Upper lobe of left lung (tissue), 6 donors: ENCODE measurements around the gene BRIX1. TPM values are rescaled to one million over a fixed set of nuclear protein-coding genes. Genes with fewer than 3 reads are reported as not detected.

Source experiments
- ATAC-seq, 2 donors: fragments of 200-7000 bp; cut with Tn5 transposase; one replicate each; pipeline ENCODE4 v1.9.1; 2022; ENCODE audit warnings: mild to moderate bottlenecking in 2 of 2, moderate library complexity in 2 of 2; ENCODE audit not compliant: low FRiP score in 2 of 2
- DNase-seq, 2 donors: peaks; one replicate each; pipeline ENCODE4 v3.0.0-alpha.2; 2019 to 2020
- H3K27ac ChIP-seq, 4 donors: fragments of 200-600 bp; sonication (generic); one replicate each; pipeline ENCODE4 v1.5.1; 2016 to 2019
- H3K27me3 ChIP-seq, 4 donors: fragments of 200-600 bp; sonication (generic); one replicate each; pipeline ENCODE4 v1.5.1; 2017 to 2019
- H3K36me3 ChIP-seq, 4 donors: fragments of 200-600 bp; sonication (generic); one replicate each; pipeline ENCODE4 v1.5.1; 2016 to 2019
- H3K4me1 ChIP-seq, 4 donors: fragments of 200-600 bp; sonication (generic); one replicate each; pipeline ENCODE4 v1.5.1; 2018 to 2019
- H3K4me3 ChIP-seq, 4 donors: fragments of 200-600 bp; sonication (generic); one replicate each; pipeline ENCODE4 v1.5.1; 2017 to 2019; ENCODE audit warnings: mild to moderate bottlenecking in 2 of 4, moderate library complexity in 1 of 4
- H3K9me3 ChIP-seq, 4 donors: fragments of 200-600 bp; sonication (generic); one replicate each; pipeline ENCODE4 v1.5.1; 2018 to 2019
- EP300 ChIP-seq, 4 donors: sonication (generic); formaldehyde crosslinking; IDR thresholded peaks; one replicate each; pipeline ENCODE4 v1.5.1; 2017; ENCODE audit warnings: antibody characterized with exemption in 4 of 4, control low read depth in 2 of 4
- POLR2A ChIP-seq, 4 donors: fragments of 450-650 bp; IDR thresholded peaks; one replicate each; pipeline ENCODE4 v1.5.1; 2016 to 2017; ENCODE audit warnings: antibody characterized with exemption in 4 of 4, mild to moderate bottlenecking in 2 of 4
- POLR2AphosphoS5 ChIP-seq, 2 donors: sonication (generic); formaldehyde crosslinking; IDR thresholded peaks; one replicate each; pipeline ENCODE4 v1.5.1; 2017; ENCODE audit warnings: antibody characterized with exemption in 2 of 2
- WGBS, 2 donors: methylation state at CpG; one replicate each; pipeline ENCODE4 v1.1.5; 2017 to 2018; 5-methylcytosine and 5-hydroxymethylcytosine counted together
- total RNA-seq, 6 donors: library from RNA; depleted of rRNA in 4 of 6; stranded (reverse); fragments of >200 nt in 4 of 6; gene quantifications; one replicate each; pipeline versions ENCODE4 v1.1.0 to v1.2.1, GENCODE V29; 2016 to 2021
- TF ChIP-seq, protein P1 (sequence below), 6 experiments: fragments of 450-650 bp in 4 of 6; fragments of 200-600 bp in 2 of 6; sonication (generic) in 2 of 6; IDR thresholded peaks; one replicate each; pipeline ENCODE4 v1.5.1; 2016 to 2019; ENCODE audit warnings: antibody characterized with exemption in 6 of 6
- donor health status: DM: no; HTN: no; CAD: no; lungs with moderate emphysema.
- donor health status: DM: no; HTN: yes; CAD: no; lungs with severe emphysema.

The BRIX1 gene, protein sequence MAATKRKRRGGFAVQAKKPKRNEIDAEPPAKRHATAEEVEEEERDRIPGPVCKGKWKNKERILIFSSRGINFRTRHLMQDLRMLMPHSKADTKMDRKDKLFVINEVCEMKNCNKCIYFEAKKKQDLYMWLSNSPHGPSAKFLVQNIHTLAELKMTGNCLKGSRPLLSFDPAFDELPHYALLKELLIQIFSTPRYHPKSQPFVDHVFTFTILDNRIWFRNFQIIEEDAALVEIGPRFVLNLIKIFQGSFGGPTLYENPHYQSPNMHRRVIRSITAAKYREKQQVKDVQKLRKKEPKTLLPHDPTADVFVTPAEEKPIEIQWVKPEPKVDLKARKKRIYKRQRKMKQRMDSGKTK
- total RNA-seq, result 10 to 100 TPM in 5 of 6 donors, 1 to 10 TPM in 1; 7.9 to 30.4 (median 19.0) TPM

DNA sequence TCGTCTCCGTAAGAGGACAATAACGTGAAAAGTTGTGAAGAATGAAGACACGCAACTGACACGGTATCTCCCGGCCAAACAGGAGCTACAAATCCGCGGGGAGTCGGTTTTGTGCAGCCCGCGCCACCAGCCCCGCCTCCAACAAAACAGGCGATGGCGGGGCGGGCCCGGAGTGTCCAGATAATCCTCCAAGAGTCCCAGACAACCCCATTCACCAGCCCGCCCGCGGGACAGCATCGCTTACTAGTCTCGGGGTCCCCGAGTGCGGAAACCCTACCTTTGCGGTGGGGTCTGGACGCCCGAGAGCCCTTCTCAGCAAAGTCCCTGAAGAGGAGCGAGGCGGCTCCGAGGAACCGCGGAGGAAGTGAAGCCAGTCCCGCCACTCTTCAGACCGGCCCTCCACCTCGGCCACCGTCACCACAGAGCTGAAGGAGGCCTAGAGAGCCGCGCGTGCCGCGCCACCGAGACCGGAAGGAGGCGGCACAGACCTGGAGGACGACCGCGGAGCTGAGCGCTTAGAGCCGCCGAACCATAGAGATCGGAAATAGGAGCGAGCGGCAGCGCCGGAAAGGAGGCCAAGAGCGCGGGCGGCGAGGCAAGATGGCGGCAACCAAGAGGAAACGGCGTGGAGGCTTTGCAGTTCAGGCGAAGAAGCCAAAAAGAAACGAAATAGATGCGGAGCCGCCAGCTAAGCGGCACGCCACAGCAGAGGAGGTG is at the start of gene BRIX1, which contains the start of gene RAD1:
TSS of gene BRIX1 (plus strand) at position 573 of the 717 bp plus-strand sequence. CDS start at position 601, 28 bp downstream.
TSS of gene RAD1 (minus strand) at position 366 of the 717 bp plus-strand sequence. CDS start 612 bp downstream, outside the sequence.
- Histone ChIP-seq H3K27ac (peak within 1 kb of the TSS; percentile 86 to 92 (median 88)), H3K36me3 (peaks cover 7 to 33% (median 15%) of the 10 kb centered on the region in 4 donors), H3K27me3 (no peaks in the 10 kb centered on the region), H3K4me3 (peak within 1 kb of the TSS; percentile 79 to 91 (median 86)), H3K9me3 (no peaks in the 10 kb centered on the region), H3K4me1 (peaks cover 19 to 36% (median 24%) of the 10 kb centered on the region in 4 donors)
- TF ChIP-seq EP300 (IDR thresholded peaks at IDR 0.05) (no peak), POLR2A (IDR thresholded peaks at IDR 0.05) (peak in 3 of 4 donors; percentile 41 to 83 (median 51)), POLR2AphosphoS5 (IDR thresholded peaks at IDR 0.05) (peak; percentile 93 to 96)
- TF ChIP-seq, protein P1, sequence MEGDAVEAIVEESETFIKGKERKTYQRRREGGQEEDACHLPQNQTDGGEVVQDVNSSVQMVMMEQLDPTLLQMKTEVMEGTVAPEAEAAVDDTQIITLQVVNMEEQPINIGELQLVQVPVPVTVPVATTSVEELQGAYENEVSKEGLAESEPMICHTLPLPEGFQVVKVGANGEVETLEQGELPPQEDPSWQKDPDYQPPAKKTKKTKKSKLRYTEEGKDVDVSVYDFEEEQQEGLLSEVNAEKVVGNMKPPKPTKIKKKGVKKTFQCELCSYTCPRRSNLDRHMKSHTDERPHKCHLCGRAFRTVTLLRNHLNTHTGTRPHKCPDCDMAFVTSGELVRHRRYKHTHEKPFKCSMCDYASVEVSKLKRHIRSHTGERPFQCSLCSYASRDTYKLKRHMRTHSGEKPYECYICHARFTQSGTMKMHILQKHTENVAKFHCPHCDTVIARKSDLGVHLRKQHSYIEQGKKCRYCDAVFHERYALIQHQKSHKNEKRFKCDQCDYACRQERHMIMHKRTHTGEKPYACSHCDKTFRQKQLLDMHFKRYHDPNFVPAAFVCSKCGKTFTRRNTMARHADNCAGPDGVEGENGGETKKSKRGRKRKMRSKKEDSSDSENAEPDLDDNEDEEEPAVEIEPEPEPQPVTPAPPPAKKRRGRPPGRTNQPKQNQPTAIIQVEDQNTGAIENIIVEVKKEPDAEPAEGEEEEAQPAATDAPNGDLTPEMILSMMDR (IDR thresholded peaks at IDR 0.05), result peak in 3 of 6 experiments; percentile 16 to 59 (median 31)
- peak; percentile 100 for ATAC-seq
- WGBS, 2 donors, result 0 to 2% methylated on average over 51 to 67 of the region's 67 CpGs
- DNase-seq, result peak; percentile 98

- ATAC-seq, result no peak
- H3K27ac ChIP-seq, result no peak overlapping the region
- H3K4me1 ChIP-seq, result peaks cover 0 to 3% (median 0%) of the 10 kb centered on the region in 4 donors
- no peak for TF ChIP-seq POLR2A (IDR thresholded peaks at IDR 0.05)
- no peak for TF ChIP-seq POLR2AphosphoS5 (IDR thresholded peaks at IDR 0.05)
- no peak for TF ChIP-seq EP300 (IDR thresholded peaks at IDR 0.05)
- TF ChIP-seq, protein P1 (IDR thresholded peaks at IDR 0.05), result no peak
- no peaks in the 10 kb centered on the region for H3K36me3 ChIP-seq
- DNase-seq, result no peak
- 80 to 88% methylated on average over 2 to 3 of the region's 3 CpGs for WGBS, 2 donors
- H3K27me3 ChIP-seq, result no peaks in the 10 kb centered on the region
- no peaks in the 10 kb centered on the region for H3K9me3 ChIP-seq
- no peak overlapping the region for H3K4me3 ChIP-seq
These were observed 48.5 kb upstream of the BRIX1 start for GRCh38 chr5:34866989-34867471.

GRCh38 chr5:34867660-34868059 is 47.9 kb upstream of the BRIX1 start:
- Histone ChIP-seq H3K4me1 (peaks cover 0 to 3% (median 0%) of the 10 kb centered on the region in 4 donors), H3K9me3 (no peaks in the 10 kb centered on the region), H3K4me3 (no peak overlapping the region), H3K27ac (no peak overlapping the region), H3K27me3 (no peaks in the 10 kb centered on the region), H3K36me3 (no peaks in the 10 kb centered on the region)
- DNase-seq (no peak), ATAC-seq (no peak)
- TF ChIP-seq POLR2AphosphoS5 (IDR thresholded peaks at IDR 0.05), result no peak
- TF ChIP-seq EP300 (IDR thresholded peaks at IDR 0.05), result no peak
- TF ChIP-seq POLR2A (IDR thresholded peaks at IDR 0.05), result no peak
- TF ChIP-seq, protein P1 (IDR thresholded peaks at IDR 0.05), result no peak
- 91 to 94% methylated on average over 3 of the region's 3 CpGs for WGBS, 2 donors

GRCh38 chr5:34868791-34869190 is 46.7 kb upstream of the BRIX1 start:
- WGBS, 2 donors, result 96 to 100% methylated on average over 1 of the region's 1 CpG

More at GRCh38 chr5:34868791-34869190, 46.7 kb upstream of the BRIX1 start:
- Histone ChIP-seq H3K4me1 (peaks cover 0 to 3% (median 0%) of the 10 kb centered on the region in 4 donors), H3K27me3 (no peaks in the 10 kb centered on the region), H3K4me3 (no peak overlapping the region), H3K27ac (no peak overlapping the region), H3K9me3 (no peaks in the 10 kb centered on the region), H3K36me3 (no peaks in the 10 kb centered on the region)
- TF ChIP-seq, protein P1 (IDR thresholded peaks at IDR 0.05), result no peak
- TF ChIP-seq POLR2A (IDR thresholded peaks at IDR 0.05) (no peak), POLR2AphosphoS5 (IDR thresholded peaks at IDR 0.05) (no peak), EP300 (IDR thresholded peaks at IDR 0.05) (no peak)
- ATAC-seq (no peak), DNase-seq (no peak)
